ENCODE results near the gene MAVS. TPM values are rescaled to one million over a fixed set of nuclear protein-coding genes. Genes with fewer than 3 reads are reported as not detected.
"Not testable (repeated sequence)": the region's sequence is repeated elsewhere in the genome, so short reads cannot be mapped to it uniquely, and the experiment has no call there.

MAVS gene
- total RNA-seq, 2 experiments from 2014 or later, result 13.6 to 14.7 TPM

GRCh38 chr20:3826420-3826819, 20.2 kb upstream of the MAVS start:
- no peak for DNase-seq
- Mint-ChIP-seq H3K4me1 (ENCODE audit: low read depth) (peaks cover 6% of the 10 kb centered on the region), H3K27ac (no peak overlapping the region), H3K36me3 (ENCODE audit: low read depth) (peaks cover 51% of the 10 kb centered on the region), H3K9me3 (no peaks in the 10 kb centered on the region), H3K4me3 (no peak overlapping the region), H3K27me3 (no peaks in the 10 kb centered on the region)
- TF ChIP-seq CTCF (IDR thresholded peaks at IDR 0.05), result no peak
- H3K4me1 ChIP-seq (ENCODE audit: insufficient read depth, low read length), result peaks cover 3% of the 10 kb centered on the region
- no peak for ATAC-seq (ENCODE audit: poor library complexity)
- H3K36me3 ChIP-seq (ENCODE audit: insufficient read depth, low read length), result peaks cover 44% of the 10 kb centered on the region
- no peaks in the 10 kb centered on the region for H3K27me3 ChIP-seq (ENCODE audit: control insufficient read depth in 1 of 2, insufficient read depth in 2 of 2, low read length in 2 of 2)
- CTCF ChIA-PET, result interaction anchor here (1.3 kb wide), 1 partner anchor 28 kb away, joined by 3 read pairs; no protein-coding TSS in a partner anchor
- H3K9me3 ChIP-seq (ENCODE audit: control insufficient read depth in 1 of 2, insufficient read depth in 1 of 2, low read length in 2 of 2), result no peaks in the 10 kb centered on the region
- POLR2A ChIA-PET, result interaction anchor here (1.5 kb wide), 1 partner anchor 31 kb away, joined by 3 read pairs; the partner anchor contains the start of gene CDC25B
- no peak overlapping the region for H3K27ac ChIP-seq (ENCODE audit: low read depth in 1 of 2, low read length in 2 of 2)
- H3K4me3 ChIP-seq (ENCODE audit: low read length), result no peak overlapping the region
- intact Hi-C loops (cut with DNase I, micrococcal nuclease), result no loop called here

- ChIA-PET CTCF (no interaction called here), POLR2A (interaction anchor here (0.7 kb wide), 1 partner anchor 161 kb away, joined by 5 read pairs; no protein-coding TSS in a partner anchor)
- Mint-ChIP-seq H3K4me3 (no peak overlapping the region), H3K27me3 (no peaks in the 10 kb centered on the region), H3K36me3 (ENCODE audit: low read depth) (peaks cover 30% of the 10 kb centered on the region), H3K9me3 (no peaks in the 10 kb centered on the region), H3K27ac (no peak overlapping the region), H3K4me1 (ENCODE audit: low read depth) (no peaks in the 10 kb centered on the region)
- H3K4me3 ChIP-seq (ENCODE audit: low read length), result no peak overlapping the region
- peaks cover 29% of the 10 kb centered on the region for H3K36me3 ChIP-seq (ENCODE audit: insufficient read depth, low read length)
- no peaks in the 10 kb centered on the region for H3K4me1 ChIP-seq (ENCODE audit: insufficient read depth, low read length)
- no peaks in the 10 kb centered on the region for H3K27me3 ChIP-seq (ENCODE audit: control insufficient read depth in 1 of 2, insufficient read depth in 2 of 2, low read length in 2 of 2)
- no peak overlapping the region for H3K27ac ChIP-seq (ENCODE audit: low read depth in 1 of 2, low read length in 2 of 2)
- H3K9me3 ChIP-seq (ENCODE audit: control insufficient read depth in 1 of 2, insufficient read depth in 1 of 2, low read length in 2 of 2), result no peaks in the 10 kb centered on the region
- DNase-seq (no peak), ATAC-seq (ENCODE audit: poor library complexity) (no peak)
- intact Hi-C loops (cut with DNase I, micrococcal nuclease), result no loop called here
- no peak for TF ChIP-seq CTCF (IDR thresholded peaks at IDR 0.05)
Observed at GRCh38 chr20:3828798-3829197, 17.8 kb upstream of the MAVS start.

DNA sequence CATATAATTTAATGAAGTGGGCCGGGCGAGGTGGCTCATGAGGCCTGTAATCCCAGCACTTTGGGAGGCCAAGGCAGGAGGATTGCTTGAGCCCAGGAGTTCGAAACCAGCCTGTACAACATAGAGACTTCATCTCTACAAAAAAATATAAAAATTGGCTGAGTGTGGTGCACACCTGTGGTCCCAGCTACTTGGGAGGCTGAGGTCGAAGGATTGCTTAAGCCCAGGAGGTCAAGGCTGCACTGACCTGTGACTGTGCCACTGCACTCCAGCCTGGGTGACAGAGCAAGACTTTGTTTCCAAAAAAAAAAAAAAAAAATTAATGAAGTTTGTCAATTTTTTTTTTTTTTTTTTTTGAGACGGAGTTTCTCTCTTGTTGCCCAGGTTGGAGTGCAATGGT, 16.7 kb upstream of the MAVS start:
- not testable (repeated sequence) for H3K4me3 Mint-ChIP-seq

GRCh38 chr20:3836132-3836531, 10.5 kb upstream of the MAVS start:
- DNase-seq, result no peak
- H3K9me3 Mint-ChIP-seq, result no peaks in the 10 kb centered on the region

More for the DNA sequence above, 16.7 kb upstream of the MAVS start:
- H3K9me3 Mint-ChIP-seq; H3K4me1 ChIP-seq (ENCODE audit: insufficient read depth, low read length); H3K27me3 ChIP-seq (ENCODE audit: control insufficient read depth in 1 of 2, insufficient read depth in 2 of 2, low read length in 2 of 2); intact Hi-C loops (cut with DNase I, micrococcal nuclease); ATAC-seq (ENCODE audit: poor library complexity); H3K4me1 Mint-ChIP-seq (ENCODE audit: low read depth); H3K27ac Mint-ChIP-seq; H3K27me3 Mint-ChIP-seq; H3K4me3 ChIP-seq (ENCODE audit: low read length); H3K9me3 ChIP-seq (ENCODE audit: control insufficient read depth in 1 of 2, insufficient read depth in 1 of 2, low read length in 2 of 2); H3K27ac ChIP-seq (ENCODE audit: low read depth in 1 of 2, low read length in 2 of 2); DNase-seq: not testable (repeated sequence)
- H3K36me3 ChIP-seq (ENCODE audit: insufficient read depth, low read length), result peaks cover 19% of the 10 kb centered on the region
- H3K36me3 Mint-ChIP-seq (ENCODE audit: low read depth), result peaks cover 26% of the 10 kb centered on the region
- ChIA-PET CTCF (interaction anchor here (0.6 to 0.7 kb wide), 2 partner anchors 9 to 157 kb away, joined by 3 to 4 read pairs; partner anchors contain the start of gene AP5S1), POLR2A (interaction anchor here (0.7 kb wide), 1 partner anchor 160 kb away, joined by 5 read pairs; no protein-coding TSS in a partner anchor)

More at GRCh38 chr20:3836132-3836531, 10.5 kb upstream of the MAVS start:
- ChIA-PET CTCF (no interaction called here), POLR2A (no interaction called here)
- no peak for ATAC-seq (ENCODE audit: poor library complexity)
- no peaks in the 10 kb centered on the region for H3K36me3 ChIP-seq (ENCODE audit: insufficient read depth, low read length)
- H3K4me3 ChIP-seq (ENCODE audit: low read length), result no peak overlapping the region
- intact Hi-C loops (cut with DNase I, micrococcal nuclease), result no loop called here
- Mint-ChIP-seq H3K36me3 (ENCODE audit: low read depth) (no peaks in the 10 kb centered on the region), H3K4me3 (no peak overlapping the region), H3K4me1 (ENCODE audit: low read depth) (peaks cover 8% of the 10 kb centered on the region), H3K27ac (no peak overlapping the region), H3K27me3 (no peaks in the 10 kb centered on the region)
- H3K27me3 ChIP-seq (ENCODE audit: control insufficient read depth in 1 of 2, insufficient read depth in 2 of 2, low read length in 2 of 2), result no peaks in the 10 kb centered on the region
- H3K4me1 ChIP-seq (ENCODE audit: insufficient read depth, low read length), result peaks cover 6% of the 10 kb centered on the region
- no peak overlapping the region for H3K27ac ChIP-seq (ENCODE audit: low read depth in 1 of 2, low read length in 2 of 2)
- H3K9me3 ChIP-seq (ENCODE audit: control insufficient read depth in 1 of 2, insufficient read depth in 1 of 2, low read length in 2 of 2), result no peaks in the 10 kb centered on the region
- no peak for TF ChIP-seq CTCF (IDR thresholded peaks at IDR 0.05)

Measured in CD4-positive, alpha-beta T cell (primary cell).